HEK293 (cell line): ENCODE results near the gene IMMT.

ENCODE experiments used
- ZNF423 ChIP-seq: fragments of 450-650 bp; formaldehyde crosslinking; IDR thresholded peaks from 2 replicates; pipeline ENCODE4 v1.5.1; 2016; ENCODE audit warnings: missing biosample characterization, missing genetic modification characterization
- ZNF510 ChIP-seq: fragments of 450-650 bp; formaldehyde crosslinking; IDR thresholded peaks from 2 replicates; pipeline ENCODE4 v1.5.1; 2018; ENCODE audit warnings: mild to moderate bottlenecking, missing genetic modification characterization, missing biosample characterization; ENCODE audit not compliant: insufficient replicate concordance

DNA sequence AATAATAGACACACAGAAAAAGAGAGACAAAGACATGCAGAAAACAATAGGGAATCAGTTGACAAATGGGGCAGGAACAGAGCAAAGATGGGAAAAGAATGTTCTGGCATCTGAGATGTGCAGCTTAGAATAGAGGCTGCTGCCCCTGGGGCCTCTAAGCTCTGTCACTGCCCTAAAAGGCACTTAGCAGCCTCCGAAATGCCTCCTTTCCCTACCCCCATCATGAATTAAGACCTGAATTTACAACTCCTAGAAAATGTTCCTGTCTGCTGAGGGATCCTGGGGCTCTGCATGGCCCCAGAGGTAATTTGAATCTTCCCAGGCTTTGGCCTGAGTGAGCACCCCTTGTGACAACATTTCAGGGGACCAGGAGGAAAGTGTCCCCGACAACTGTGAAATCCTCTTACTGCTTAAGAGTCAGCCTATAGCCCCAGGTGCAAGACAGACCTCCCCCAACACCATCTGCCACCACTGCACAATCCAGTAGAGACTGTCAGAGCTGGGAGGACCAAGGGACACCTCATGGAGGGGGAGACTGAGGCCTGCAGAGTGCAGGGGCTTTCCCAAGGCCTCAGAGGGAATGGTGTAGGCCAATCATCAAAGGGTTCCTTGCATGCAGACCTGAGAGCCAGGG lies 28.8 kb upstream of the IMMT start:
- TF ChIP-seq ZNF423 (tag by site-specific recombination): no peak
- no peak for TF ChIP-seq ZNF510 (tag by site-specific recombination)
